ENCODE measurements around the gene PCDHGB6.

GRCh38 chr5:141412854-141413539, 5.2 kb downstream of the PCDHGB6 start, which contains the start of gene PCDHGA10:
- TF ChIP-seq ZNF571 (tag by site-specific recombination; IDR thresholded peaks at IDR 0.05) (no peak), CTCF (tag by site-specific recombination; IDR thresholded peaks at IDR 0.05) (no peak), ZNF768 (tag by site-specific recombination; IDR thresholded peaks at IDR 0.05) (no peak), ZNF521 (tag by site-specific recombination; IDR thresholded peaks at IDR 0.05) (no peak), ZBTB8A (tag by site-specific recombination; IDR thresholded peaks at IDR 0.05) (no peak), REST (tag by site-specific recombination; IDR thresholded peaks at IDR 0.05) (no peak), ZNF174 (tag by site-specific recombination; IDR thresholded peaks at IDR 0.05) (no peak), TCF7L2 (IDR thresholded peaks at IDR 0.05; ENCODE audit: borderline replicate concordance, low read depth, low read length) (no peak), ZNF266 (tag by site-specific recombination; IDR thresholded peaks at IDR 0.05; ENCODE audit: low read depth) (no peak), ZNF561 (tag by site-specific recombination; IDR thresholded peaks at IDR 0.05; ENCODE audit: borderline replicate concordance) (no peak), INSM2 (tag by site-specific recombination; IDR thresholded peaks at IDR 0.05) (no peak), ZNF513 (tag by site-specific recombination; IDR thresholded peaks at IDR 0.05) (no peak), PRDM10 (tag by site-specific recombination; IDR thresholded peaks at IDR 0.05) (no peak)
